ENCODE data around the gene DHPS. TPM values are rescaled to one million over a fixed set of nuclear protein-coding genes. Genes with fewer than 3 reads are reported as not detected.

DHPS gene
- polyA plus RNA-seq, 1 experiment: 92.2 TPM

DNA sequence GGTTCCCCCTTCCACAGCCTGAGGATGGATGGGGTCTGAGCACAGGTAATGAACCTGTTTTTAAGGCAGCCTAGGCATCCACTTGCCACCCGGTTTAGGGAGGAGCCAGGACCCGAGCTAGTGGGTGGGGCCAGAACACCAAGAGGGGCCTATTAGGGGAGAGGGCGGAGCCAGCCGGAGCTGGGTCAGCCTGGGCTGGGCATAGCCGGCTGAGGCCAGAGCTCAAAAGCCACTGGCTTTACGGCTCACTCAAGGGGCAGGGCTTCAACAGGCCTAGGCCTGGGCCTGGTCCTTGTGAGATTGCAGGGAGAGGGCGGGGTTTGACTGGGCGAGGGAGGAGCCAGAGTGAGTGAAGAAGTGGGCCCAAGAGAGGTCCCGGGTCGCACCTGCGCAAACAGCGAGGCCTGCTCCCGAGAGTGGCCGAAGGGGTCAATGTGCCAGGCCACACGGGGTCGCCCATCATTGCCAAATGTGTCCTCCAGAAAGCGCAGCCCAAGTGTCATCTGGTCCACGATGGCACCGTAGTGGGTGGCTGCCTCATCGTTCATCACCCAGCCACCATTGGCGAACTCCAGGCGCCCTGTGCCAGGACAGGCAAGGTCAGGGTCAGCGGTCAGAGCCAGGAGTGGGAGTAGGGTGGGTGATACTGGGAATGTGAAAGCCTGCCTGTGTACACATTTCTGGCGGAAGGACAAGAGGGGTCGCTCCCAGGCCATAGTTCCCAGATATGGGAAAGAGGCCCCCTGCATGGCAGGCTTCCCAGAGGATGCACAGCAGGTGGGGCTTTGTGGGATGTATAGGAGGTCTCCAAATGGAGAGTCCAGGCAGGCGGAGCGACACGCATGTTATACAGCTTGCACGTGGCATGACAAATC is 17.0 kb downstream of the DHPS start:
- POLR2A ChIA-PET: no interaction called here
- no peak for TF ChIP-seq CTCF (IDR thresholded peaks at IDR 0.05; ENCODE audit: insufficient read depth, low read depth, low read length)

DNA sequence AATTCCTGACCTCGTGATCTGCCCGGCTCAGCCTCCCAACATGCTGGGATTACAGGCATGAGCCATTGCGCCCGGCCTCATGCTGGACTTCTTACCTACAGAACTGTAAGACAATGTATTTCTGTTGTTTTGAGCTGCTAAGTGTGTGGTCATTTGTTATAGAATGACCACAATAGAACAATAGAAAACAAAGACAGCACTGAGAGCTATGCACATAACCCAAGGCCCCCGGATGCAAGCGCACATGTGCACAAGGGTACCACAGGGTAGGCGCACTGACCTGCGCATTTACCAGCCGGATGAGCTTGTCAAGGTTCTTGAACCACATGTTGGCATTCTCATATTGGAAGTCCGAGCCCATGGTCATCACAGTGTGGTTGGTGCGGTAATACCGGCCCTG is 20.7 kb downstream of the DHPS start:
- ChIA-PET CTCF (interaction anchor here (0.6 to 1.1 kb wide), 2 partner anchors 12 to 296 kb away, joined by 3 to 5 read pairs; partner anchors contain the start of gene ZNF442), POLR2A (no interaction called here)
- peaks cover 20% of the 10 kb centered on the region for H3K36me3 ChIP-seq (ENCODE audit: control insufficient read depth, insufficient read depth, low read length)
- H3K4me3 ChIP-seq (ENCODE audit: low read depth, low read length): no peak overlapping the region
- TF ChIP-seq CTCF (IDR thresholded peaks at IDR 0.05; ENCODE audit: insufficient read depth, low read depth, low read length): no peak
- no peak for DNase-seq (ENCODE audit: low read depth)
- no peaks in the 10 kb centered on the region for H3K27me3 ChIP-seq (ENCODE audit: control insufficient read depth, insufficient read depth, low read length)

More for the DNA sequence above, 17.0 kb downstream of the DHPS start:
- no peak overlapping the region for H3K4me3 ChIP-seq (ENCODE audit: low read depth, low read length)
- peaks cover 14% of the 10 kb centered on the region for H3K36me3 ChIP-seq (ENCODE audit: control insufficient read depth, insufficient read depth, low read length)
- no peaks in the 10 kb centered on the region for H3K27me3 ChIP-seq (ENCODE audit: control insufficient read depth, insufficient read depth, low read length)
- DNase-seq (ENCODE audit: low read depth): no peak
- CTCF ChIA-PET: interaction anchor here (0.7 to 0.9 kb wide), 2 partner anchors 12 to 183 kb away, joined by 3 read pairs; no protein-coding TSS in a partner anchor

GRCh38 chr19:12657966-12658365 is 23.7 kb downstream of the DHPS start:
- H3K36me3 ChIP-seq (ENCODE audit: control insufficient read depth, insufficient read depth, low read length): peaks cover 14% of the 10 kb centered on the region
- ChIA-PET POLR2A (no interaction called here), CTCF (interaction anchor here (0.6 to 1.7 kb wide), 3 partner anchors 9 to 92 kb away, joined by 3 read pairs; no protein-coding TSS in a partner anchor)
- no peak for DNase-seq (ENCODE audit: low read depth)
- no peak for TF ChIP-seq CTCF (IDR thresholded peaks at IDR 0.05; ENCODE audit: insufficient read depth, low read depth, low read length)
- H3K4me3 ChIP-seq (ENCODE audit: low read depth, low read length): no peak overlapping the region
- H3K27me3 ChIP-seq (ENCODE audit: control insufficient read depth, insufficient read depth, low read length): no peaks in the 10 kb centered on the region

- DNase-seq (ENCODE audit: low read depth): no peak
- H3K4me3 ChIP-seq (ENCODE audit: low read depth, low read length): no peak overlapping the region
- POLR2A ChIA-PET: no interaction called here
- CTCF ChIA-PET: interaction anchor here (1.7 kb wide), 1 partner anchor 11 kb away, joined by 3 read pairs; no protein-coding TSS in a partner anchor
- no peak for TF ChIP-seq CTCF (IDR thresholded peaks at IDR 0.05; ENCODE audit: insufficient read depth, low read depth, low read length)
- H3K36me3 ChIP-seq (ENCODE audit: control insufficient read depth, insufficient read depth, low read length): peaks cover 14% of the 10 kb centered on the region
- H3K27me3 ChIP-seq (ENCODE audit: control insufficient read depth, insufficient read depth, low read length): no peaks in the 10 kb centered on the region
Observed at GRCh38 chr19:12656899-12657571, 24.6 kb downstream of the DHPS start.

DNA sequence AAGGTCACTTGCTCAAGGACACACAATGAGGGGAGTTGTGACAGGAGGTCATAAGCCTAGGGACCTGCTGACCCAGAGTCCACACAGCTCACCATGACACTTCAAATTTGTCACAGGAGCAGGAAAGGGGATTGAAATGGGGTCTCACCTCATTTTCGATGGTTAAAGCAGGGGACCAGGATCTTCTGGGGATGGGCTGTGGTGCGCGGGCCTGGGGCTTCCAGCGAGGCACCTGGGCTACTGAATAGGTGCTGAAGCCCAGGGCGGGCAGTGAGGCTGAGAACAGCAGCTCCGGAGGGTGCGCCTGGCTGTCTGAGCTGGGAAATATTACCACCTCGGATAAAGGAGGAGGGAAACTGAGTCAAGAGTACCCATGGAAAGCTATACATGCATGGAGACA is 26.1 kb downstream of the DHPS start:
- H3K4me3 ChIP-seq (ENCODE audit: low read depth, low read length): no peak overlapping the region
- CTCF ChIA-PET: interaction anchor here (1.3 to 1.4 kb wide), 2 partner anchors 15 to 21 kb away, joined by 3 to 6 read pairs; no protein-coding TSS in a partner anchor
- no peak for TF ChIP-seq CTCF (IDR thresholded peaks at IDR 0.05; ENCODE audit: insufficient read depth, low read depth, low read length)
- no peak for DNase-seq (ENCODE audit: low read depth)
- no peaks in the 10 kb centered on the region for H3K27me3 ChIP-seq (ENCODE audit: control insufficient read depth, insufficient read depth, low read length)
- POLR2A ChIA-PET: no interaction called here
- peaks cover 9% of the 10 kb centered on the region for H3K36me3 ChIP-seq (ENCODE audit: control insufficient read depth, insufficient read depth, low read length)

Measured in BJ (cell line).